Prostate gland (tissue), 2 donors: ENCODE measurements around the gene TJP2.

Experiments used
- CTCF ChIP-seq, 4 experiments: fragments of 200-600 bp in 2 of 4; fragments of 450-650 bp in 2 of 4; sonication (generic) in 2 of 4; IDR thresholded peaks; 1 replicate in 3 of 4; 2 replicates in 1 of 4; pipeline ENCODE4 v1.5.1; 2016 to 2019; ENCODE audit warnings: antibody characterized with exemption in 4 of 4, mild to moderate bottlenecking in 2 of 4, moderate library complexity in 2 of 4
- POLR2A ChIP-seq: fragments of 450-650 bp; IDR thresholded peaks from one replicate; pipeline ENCODE4 v1.6.1; 2016; ENCODE audit warnings: antibody characterized with exemption, mild to moderate bottlenecking
- POLR2AphosphoS5 ChIP-seq: sonication (generic); formaldehyde crosslinking; IDR thresholded peaks from one replicate; pipeline ENCODE4 v1.6.1; 2017; ENCODE audit warnings: antibody characterized with exemption

- TF ChIP-seq CTCF (IDR thresholded peaks at IDR 0.05) (no peak), POLR2A (no peak), POLR2AphosphoS5 (no peak)
Observed at GRCh38 chr9:69190086-69190862, 16.2 kb downstream of the TJP2 start.
